Right lobe of liver (tissue), 4 donors: Measurements from ENCODE around the gene F11.

Experiments
- CTCF ChIP-seq, 4 donors: fragments of 200-600 bp in 3 of 4; fragments of 450-650 bp in 1 of 4; IDR thresholded peaks; one replicate each; pipeline versions ENCODE4 v1.5.1 to v1.8.0; 2016 to 2022; ENCODE audit warnings: antibody characterized with exemption in 4 of 4, mild to moderate bottlenecking in 2 of 4
- POLR2A ChIP-seq: fragments of 450-650 bp; IDR thresholded peaks from one replicate; pipeline ENCODE4 v1.6.1; 2017; ENCODE audit warnings: antibody characterized with exemption, mild to moderate bottlenecking
- donor health status: DM: no; HTN: no; CAD: no.
- donor health status: DM: no; HTN: no; CAD: no.
- donor health status: DM: no; HTN: yes; CAD: no.

- TF ChIP-seq POLR2A (no peak), CTCF (IDR thresholded peaks at IDR 0.05) (no peak)
Measured at GRCh38 chr4:186272699-186273391, 6.9 kb downstream of the F11 start.
